H1 (cell line): ENCODE results near the gene HPN. TPM values are rescaled to one million over a fixed set of nuclear protein-coding genes. Genes with fewer than 3 reads are reported as not detected.

Experiments
- CREB1 ChIP-seq: IDR thresholded peaks from 2 replicates; pipeline ENCODE4 v1.6.1; 2012; ENCODE audit warnings: inconsistent platforms
- GABPA ChIP-seq: IDR thresholded peaks from 2 replicates; pipeline ENCODE4 v1.6.1; 2011; ENCODE audit warnings: mild to moderate bottlenecking, low read length, moderate library complexity, borderline replicate concordance; ENCODE audit not compliant: insufficient read depth
- HDAC2 ChIP-seq, 2 experiments: fragments of 300-600 bp in 1 of 2; sonication (generic) in 1 of 2; IDR thresholded peaks; 2 replicates each; pipeline ENCODE4 v1.6.1; 2011 to 2012; ENCODE audit warnings: low read depth in 2 of 2, low read length in 2 of 2, mild to moderate bottlenecking in 2 of 2, moderate library complexity in 2 of 2, borderline replicate concordance in 1 of 2, inconsistent platforms in 1 of 2
- polyA plus RNA-seq, 7 experiments: library from polyadenylated mRNA; depleted of rRNA in 3 of 7; stranded (reverse) in 5 of 7; unstranded in 2 of 7; fragments of >200 nt in 5 of 7; fragments of 200-250 nt in 2 of 7; gene quantifications; 1 replicate in 5 of 7; 2 replicates in 1 of 7; 4 replicates in 1 of 7; pipeline versions ENCODE4 v1.2.1 to v1.2.3, GENCODE V29; 2011 to 2013; ENCODE audit warnings: missing spikeins in 2 of 7, mixed read lengths in 2 of 7
- total RNA-seq: library from RNA; stranded (reverse); fragmentation: NEBNext Ultra II Directional; extraction: Animal tissue kit (Norgen Biotek cat#: 25700); gene quantifications from 2 replicates; pipeline ENCODE4 v1.2.1, GENCODE V29; 2021
- TF ChIP-seq, protein P1 (sequence below): fragments of 300-600 bp; sonication (generic); IDR thresholded peaks from 2 replicates; pipeline ENCODE4 v1.7.1; 2012; ENCODE audit warnings: low read length, moderate library complexity, mild to moderate bottlenecking, inconsistent platforms; ENCODE audit not compliant: insufficient replicate concordance

HPN gene
- total and polyA plus RNA-seq, 2 of the 8 experiments (the other 6 are each of a cell fraction or from before 2014, with no cell fraction given), result 14.7 to 33.7 TPM

DNA sequence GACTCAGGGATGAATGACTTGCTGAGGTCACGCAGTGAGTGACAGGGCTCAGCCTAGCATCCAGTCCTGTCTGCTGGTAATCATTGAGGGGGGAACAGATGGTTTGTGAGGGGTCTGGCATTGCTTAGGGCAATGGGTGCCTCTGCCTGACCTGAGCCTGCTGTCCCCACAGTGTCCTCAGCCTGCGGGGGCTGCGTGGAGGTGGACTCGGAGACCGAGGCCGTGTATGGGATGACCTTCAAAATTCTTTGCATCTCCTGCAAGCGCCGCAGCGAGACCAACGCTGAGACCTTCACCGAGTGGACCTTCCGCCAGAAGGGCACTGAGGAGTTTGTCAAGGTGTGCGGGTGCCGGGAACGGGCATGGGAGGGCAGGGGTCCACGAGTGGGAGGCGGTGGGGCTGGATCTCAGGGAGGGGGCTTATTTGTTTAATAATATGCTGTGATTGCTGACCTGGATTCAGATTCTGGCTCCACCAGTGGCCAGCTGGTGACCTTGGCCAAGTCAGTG is 9.1 kb upstream of the HPN start (continued):
- TF ChIP-seq, protein P1, sequence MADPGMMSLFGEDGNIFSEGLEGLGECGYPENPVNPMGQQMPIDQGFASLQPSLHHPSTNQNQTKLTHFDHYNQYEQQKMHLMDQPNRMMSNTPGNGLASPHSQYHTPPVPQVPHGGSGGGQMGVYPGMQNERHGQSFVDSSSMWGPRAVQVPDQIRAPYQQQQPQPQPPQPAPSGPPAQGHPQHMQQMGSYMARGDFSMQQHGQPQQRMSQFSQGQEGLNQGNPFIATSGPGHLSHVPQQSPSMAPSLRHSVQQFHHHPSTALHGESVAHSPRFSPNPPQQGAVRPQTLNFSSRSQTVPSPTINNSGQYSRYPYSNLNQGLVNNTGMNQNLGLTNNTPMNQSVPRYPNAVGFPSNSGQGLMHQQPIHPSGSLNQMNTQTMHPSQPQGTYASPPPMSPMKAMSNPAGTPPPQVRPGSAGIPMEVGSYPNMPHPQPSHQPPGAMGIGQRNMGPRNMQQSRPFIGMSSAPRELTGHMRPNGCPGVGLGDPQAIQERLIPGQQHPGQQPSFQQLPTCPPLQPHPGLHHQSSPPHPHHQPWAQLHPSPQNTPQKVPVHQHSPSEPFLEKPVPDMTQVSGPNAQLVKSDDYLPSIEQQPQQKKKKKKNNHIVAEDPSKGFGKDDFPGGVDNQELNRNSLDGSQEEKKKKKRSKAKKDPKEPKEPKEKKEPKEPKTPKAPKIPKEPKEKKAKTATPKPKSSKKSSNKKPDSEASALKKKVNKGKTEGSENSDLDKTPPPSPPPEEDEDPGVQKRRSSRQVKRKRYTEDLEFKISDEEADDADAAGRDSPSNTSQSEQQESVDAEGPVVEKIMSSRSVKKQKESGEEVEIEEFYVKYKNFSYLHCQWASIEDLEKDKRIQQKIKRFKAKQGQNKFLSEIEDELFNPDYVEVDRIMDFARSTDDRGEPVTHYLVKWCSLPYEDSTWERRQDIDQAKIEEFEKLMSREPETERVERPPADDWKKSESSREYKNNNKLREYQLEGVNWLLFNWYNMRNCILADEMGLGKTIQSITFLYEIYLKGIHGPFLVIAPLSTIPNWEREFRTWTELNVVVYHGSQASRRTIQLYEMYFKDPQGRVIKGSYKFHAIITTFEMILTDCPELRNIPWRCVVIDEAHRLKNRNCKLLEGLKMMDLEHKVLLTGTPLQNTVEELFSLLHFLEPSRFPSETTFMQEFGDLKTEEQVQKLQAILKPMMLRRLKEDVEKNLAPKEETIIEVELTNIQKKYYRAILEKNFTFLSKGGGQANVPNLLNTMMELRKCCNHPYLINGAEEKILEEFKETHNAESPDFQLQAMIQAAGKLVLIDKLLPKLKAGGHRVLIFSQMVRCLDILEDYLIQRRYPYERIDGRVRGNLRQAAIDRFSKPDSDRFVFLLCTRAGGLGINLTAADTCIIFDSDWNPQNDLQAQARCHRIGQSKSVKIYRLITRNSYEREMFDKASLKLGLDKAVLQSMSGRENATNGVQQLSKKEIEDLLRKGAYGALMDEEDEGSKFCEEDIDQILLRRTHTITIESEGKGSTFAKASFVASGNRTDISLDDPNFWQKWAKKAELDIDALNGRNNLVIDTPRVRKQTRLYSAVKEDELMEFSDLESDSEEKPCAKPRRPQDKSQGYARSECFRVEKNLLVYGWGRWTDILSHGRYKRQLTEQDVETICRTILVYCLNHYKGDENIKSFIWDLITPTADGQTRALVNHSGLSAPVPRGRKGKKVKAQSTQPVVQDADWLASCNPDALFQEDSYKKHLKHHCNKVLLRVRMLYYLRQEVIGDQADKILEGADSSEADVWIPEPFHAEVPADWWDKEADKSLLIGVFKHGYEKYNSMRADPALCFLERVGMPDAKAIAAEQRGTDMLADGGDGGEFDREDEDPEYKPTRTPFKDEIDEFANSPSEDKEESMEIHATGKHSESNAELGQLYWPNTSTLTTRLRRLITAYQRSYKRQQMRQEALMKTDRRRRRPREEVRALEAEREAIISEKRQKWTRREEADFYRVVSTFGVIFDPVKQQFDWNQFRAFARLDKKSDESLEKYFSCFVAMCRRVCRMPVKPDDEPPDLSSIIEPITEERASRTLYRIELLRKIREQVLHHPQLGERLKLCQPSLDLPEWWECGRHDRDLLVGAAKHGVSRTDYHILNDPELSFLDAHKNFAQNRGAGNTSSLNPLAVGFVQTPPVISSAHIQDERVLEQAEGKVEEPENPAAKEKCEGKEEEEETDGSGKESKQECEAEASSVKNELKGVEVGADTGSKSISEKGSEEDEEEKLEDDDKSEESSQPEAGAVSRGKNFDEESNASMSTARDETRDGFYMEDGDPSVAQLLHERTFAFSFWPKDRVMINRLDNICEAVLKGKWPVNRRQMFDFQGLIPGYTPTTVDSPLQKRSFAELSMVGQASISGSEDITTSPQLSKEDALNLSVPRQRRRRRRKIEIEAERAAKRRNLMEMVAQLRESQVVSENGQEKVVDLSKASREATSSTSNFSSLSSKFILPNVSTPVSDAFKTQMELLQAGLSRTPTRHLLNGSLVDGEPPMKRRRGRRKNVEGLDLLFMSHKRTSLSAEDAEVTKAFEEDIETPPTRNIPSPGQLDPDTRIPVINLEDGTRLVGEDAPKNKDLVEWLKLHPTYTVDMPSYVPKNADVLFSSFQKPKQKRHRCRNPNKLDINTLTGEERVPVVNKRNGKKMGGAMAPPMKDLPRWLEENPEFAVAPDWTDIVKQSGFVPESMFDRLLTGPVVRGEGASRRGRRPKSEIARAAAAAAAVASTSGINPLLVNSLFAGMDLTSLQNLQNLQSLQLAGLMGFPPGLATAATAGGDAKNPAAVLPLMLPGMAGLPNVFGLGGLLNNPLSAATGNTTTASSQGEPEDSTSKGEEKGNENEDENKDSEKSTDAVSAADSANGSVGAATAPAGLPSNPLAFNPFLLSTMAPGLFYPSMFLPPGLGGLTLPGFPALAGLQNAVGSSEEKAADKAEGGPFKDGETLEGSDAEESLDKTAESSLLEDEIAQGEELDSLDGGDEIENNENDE, result no peak
- TF ChIP-seq HDAC2 (IDR thresholded peaks at IDR 0.05; ENCODE audit: borderline replicate concordance in 1 of 2, low read depth in 2 of 2, low read length in 2 of 2), result no peak
- TF ChIP-seq GABPA, result no peak
- no peak for TF ChIP-seq CREB1
